Spinal cord (tissue), 10 donors: ENCODE measurements around the gene CP. TPM values are rescaled to one million over a fixed set of nuclear protein-coding genes. Genes with fewer than 3 reads are reported as not detected.
"Not testable (repeated sequence)": the region's sequence is repeated elsewhere in the genome, so short reads cannot be mapped to it uniquely, and the experiment has no call there.

Experiments
- DNase-seq, 6 donors: peaks; one replicate each; pipeline versions ENCODE4 v3.0.0 to v3.0.0-alpha.2; 2013 to 2015; ENCODE audit warnings: low spot score in 6 of 6, low read depth in 4 of 6
- H3K27ac ChIP-seq: one replicate; pipeline ENCODE4 v1.5.1; 2013; ENCODE audit warnings: low read depth, low read length, control low read depth
- H3K27me3 ChIP-seq: one replicate; pipeline ENCODE4 v1.6.1; 2013; ENCODE audit warnings: low read length; ENCODE audit not compliant: control insufficient read depth, insufficient read depth
- H3K36me3 ChIP-seq: one replicate; pipeline ENCODE4 v1.6.1; 2013; ENCODE audit warnings: low read length; ENCODE audit not compliant: control insufficient read depth, insufficient read depth
- H3K4me1 ChIP-seq: one replicate; pipeline ENCODE4 v1.6.1; 2013; ENCODE audit warnings: low read length; ENCODE audit not compliant: control insufficient read depth, insufficient read depth
- H3K4me3 ChIP-seq: one replicate; pipeline ENCODE4 v1.5.1; 2013; ENCODE audit warnings: low read depth, low read length, control low read depth
- H3K9me3 ChIP-seq: one replicate; pipeline ENCODE4 v1.6.1; 2013; ENCODE audit warnings: low read length; ENCODE audit not compliant: control insufficient read depth, insufficient read depth
- WGBS: methylation state at CpG from one replicate; pipeline ENCODE4 v1.1.5; 2013; ENCODE audit warnings: missing lambda C conversion rate; ENCODE audit not compliant: insufficient coverage; 5-methylcytosine and 5-hydroxymethylcytosine counted together
- polyA plus RNA-seq, 2 donors: library from polyadenylated mRNA; unstranded; fragments of 120-200 nt; gene quantifications; one replicate each; pipeline ENCODE4 v1.2.1, GENCODE V29; 2013; ENCODE audit not compliant: insufficient read length in 2 of 2
- total RNA-seq, 2 donors: library from RNA; depleted of rRNA in 1 of 2; stranded (reverse); fragments of 120-200 nt in 1 of 2; fragments of >200 nt in 1 of 2; gene quantifications; one replicate each; pipeline versions ENCODE4 v1.2.3 to v1.2.4, GENCODE V29; 2013 to 2014
- donor health status: healthy.

The CP gene
- total and polyA plus RNA-seq, 4 donors: 0.93 to 48.7 (median 1.5) TPM

- no peak overlapping the region for H3K27ac ChIP-seq
- no peak overlapping the region for H3K4me3 ChIP-seq
- H3K4me1 ChIP-seq: no peaks in the 10 kb centered on the region
- H3K9me3 ChIP-seq: no peaks in the 10 kb centered on the region
- H3K36me3 ChIP-seq: no peaks in the 10 kb centered on the region
- no peaks in the 10 kb centered on the region for H3K27me3 ChIP-seq
- 100% methylated on average over 1 of the region's 2 CpGs for WGBS
- DNase-seq: no peak
Measured at GRCh38 chr3:149231871-149232270, 10.2 kb upstream of the CP start.

DNA sequence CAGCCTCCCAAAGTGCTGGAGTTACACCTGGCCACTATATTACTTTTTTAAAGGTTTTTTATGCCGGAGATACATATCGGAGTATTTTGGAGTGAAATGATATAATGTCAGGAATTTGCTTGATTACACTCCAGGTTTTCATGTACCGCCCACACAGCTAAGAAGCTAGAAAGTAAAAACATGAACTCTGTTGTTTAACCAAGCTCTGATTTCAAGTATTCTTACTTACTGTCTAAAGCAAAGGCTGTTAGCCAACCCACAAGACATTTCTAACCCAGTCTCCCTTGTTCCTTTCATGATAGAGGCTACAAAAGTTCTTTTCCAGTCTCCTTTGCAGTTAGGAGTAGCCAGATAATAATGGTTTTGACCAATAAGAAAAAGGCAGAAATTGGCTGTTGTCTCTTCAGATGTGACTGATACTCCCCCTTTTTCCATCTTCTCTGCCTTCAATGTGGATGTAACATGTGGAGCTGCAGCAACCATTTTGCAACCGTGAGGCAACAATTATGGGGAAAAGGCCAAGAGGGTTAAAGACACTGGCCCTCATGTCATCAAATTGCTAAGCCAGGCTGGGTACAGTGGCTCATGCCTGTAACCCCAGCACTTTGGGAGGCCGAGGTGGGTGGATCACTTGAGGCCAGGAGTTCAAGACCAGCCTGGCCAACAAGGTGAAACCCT lies 6.1 kb upstream of the CP start:
- Histone ChIP-seq H3K9me3 (no peaks in the 10 kb centered on the region), H3K4me3 (no peak overlapping the region), H3K36me3 (no peaks in the 10 kb centered on the region), H3K4me1 (no peaks in the 10 kb centered on the region), H3K27ac (no peak overlapping the region), H3K27me3 (no peaks in the 10 kb centered on the region)
- no peak for DNase-seq
- 100% methylated on average over 1 of the region's 5 CpGs for WGBS

GRCh38 chr3:149226776-149227175 lies 5.1 kb upstream of the CP start:
- Histone ChIP-seq H3K9me3 (no peaks in the 10 kb centered on the region), H3K27ac (no peak overlapping the region), H3K4me1 (no peaks in the 10 kb centered on the region), H3K36me3 (no peaks in the 10 kb centered on the region), H3K4me3 (no peak overlapping the region), H3K27me3 (no peaks in the 10 kb centered on the region)
- WGBS: no CpG with 5 or more reads among the region's 1 CpG
- no peak for DNase-seq

DNA sequence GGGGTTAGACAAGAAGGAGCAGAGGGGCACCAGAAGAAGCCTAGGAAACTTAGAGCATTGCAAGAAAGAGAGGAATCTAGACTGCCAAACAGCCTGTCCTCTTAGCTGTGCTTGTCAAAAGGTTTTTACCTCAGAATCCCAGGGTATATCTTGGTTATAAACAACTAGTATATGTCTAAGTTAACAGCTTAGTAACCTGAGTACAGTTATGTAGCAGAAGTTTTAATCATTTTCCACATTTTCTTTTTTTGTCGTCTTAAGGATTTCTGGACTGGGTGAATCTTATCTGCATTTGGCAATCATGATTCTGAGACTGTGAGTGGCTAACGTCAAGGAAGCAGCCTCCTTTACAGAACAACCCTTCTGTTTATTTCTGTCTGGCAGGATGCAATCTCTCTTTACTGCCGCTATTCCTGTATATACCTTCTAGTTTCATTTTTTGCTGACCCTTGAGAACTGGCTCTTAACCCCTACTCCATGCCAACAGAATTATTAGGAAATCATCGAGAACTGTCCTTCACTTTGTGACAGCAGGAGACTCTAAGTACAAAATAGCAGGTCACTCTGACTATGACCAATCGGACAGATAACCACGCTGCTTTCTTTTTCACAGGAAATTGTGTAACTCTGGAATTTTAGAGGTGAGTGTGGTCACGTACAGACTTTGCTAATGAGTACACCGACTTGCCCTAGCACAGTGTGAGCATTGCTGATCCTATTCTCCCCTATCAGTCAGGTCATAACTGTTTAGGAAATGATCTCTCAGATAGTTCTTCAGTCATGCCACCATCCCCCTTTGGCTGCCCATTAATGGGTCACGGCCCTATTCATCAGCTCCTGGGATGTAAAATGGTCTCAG lies 3.3 kb upstream of the CP start:
- Histone ChIP-seq H3K27me3 (no peaks in the 10 kb centered on the region), H3K9me3 (no peaks in the 10 kb centered on the region), H3K4me1 (no peaks in the 10 kb centered on the region), H3K36me3 (no peaks in the 10 kb centered on the region), H3K4me3 (no peak overlapping the region), H3K27ac (no peak overlapping the region)
- DNase-seq: no peak
- WGBS: 26% methylated on average over 2 of the region's 9 CpGs

- no peaks in the 10 kb centered on the region for H3K4me1 ChIP-seq
- no peak for DNase-seq
- 89% methylated on average over 6 of the region's 6 CpGs for WGBS
- no peak overlapping the region for H3K27ac ChIP-seq
- no peak overlapping the region for H3K4me3 ChIP-seq
- no peaks in the 10 kb centered on the region for H3K36me3 ChIP-seq
- no peaks in the 10 kb centered on the region for H3K27me3 ChIP-seq
- H3K9me3 ChIP-seq: no peaks in the 10 kb centered on the region
Measured at GRCh38 chr3:149223461-149223820, 1.8 kb upstream of the CP start.

DNA sequence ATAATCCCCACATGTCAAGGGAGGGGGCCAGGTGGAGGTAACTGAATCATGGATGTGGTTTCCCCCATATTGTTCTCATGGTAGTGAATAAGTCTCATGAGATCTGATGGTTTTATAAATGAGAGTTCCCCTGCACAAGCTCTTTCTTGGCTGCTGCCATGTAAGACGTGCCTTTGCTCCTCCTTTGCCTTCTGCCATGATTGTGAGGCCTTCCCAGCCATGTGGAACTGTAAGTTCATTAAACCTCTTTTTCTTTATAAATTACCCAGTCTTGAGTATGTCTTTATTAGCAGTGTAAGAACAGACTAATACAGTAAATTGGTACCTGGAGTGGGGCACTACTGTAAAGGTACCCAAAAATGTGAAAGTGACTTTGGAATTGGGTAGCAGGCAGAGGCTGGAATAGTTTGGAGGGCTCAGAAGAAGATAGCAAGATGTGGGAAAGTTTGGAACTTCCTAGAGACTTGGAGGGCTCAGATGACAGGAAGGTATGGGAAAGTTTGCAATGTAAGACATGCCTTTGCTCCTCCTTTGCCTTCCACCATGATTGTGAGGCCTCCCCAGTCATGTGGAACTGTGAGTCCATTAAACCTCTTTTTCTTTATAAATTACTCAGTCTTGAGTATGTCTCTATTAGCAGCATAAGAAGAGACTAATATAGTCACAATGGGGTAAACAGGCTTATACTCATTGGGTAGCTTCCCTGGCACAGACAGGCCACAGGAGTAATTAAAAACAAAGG lies 2.1 kb downstream of the CP start:
- no CpG with 5 or more reads among the region's 1 CpG for WGBS

DNA sequence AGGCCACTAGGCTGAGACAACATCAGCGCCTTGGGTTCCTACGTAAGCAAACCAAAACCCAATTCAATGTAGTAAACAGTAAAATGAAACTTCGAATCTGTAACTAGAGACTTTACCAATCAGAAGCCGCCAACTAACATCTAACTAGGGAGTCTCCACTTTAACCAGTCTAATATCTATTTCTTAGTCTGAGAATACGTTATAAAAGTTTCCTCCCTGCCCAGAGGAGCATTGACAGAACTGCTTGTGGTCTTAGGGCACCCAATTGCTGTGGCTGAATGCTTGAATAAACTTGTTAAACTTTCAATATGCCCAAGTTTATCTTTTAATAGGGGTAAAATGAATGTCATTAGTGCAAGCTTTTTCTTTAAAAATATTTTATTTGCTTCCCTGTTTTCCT lies 4.3 kb downstream of the CP start:
- H3K27me3 ChIP-seq: no peaks in the 10 kb centered on the region
- H3K4me1 ChIP-seq: peaks cover 4% of the 10 kb centered on the region
- H3K27ac ChIP-seq: no peak overlapping the region
- no peaks in the 10 kb centered on the region for H3K36me3 ChIP-seq
- no CpG with 5 or more reads among the region's 5 CpGs for WGBS
- no peak for DNase-seq
- no peak overlapping the region for H3K4me3 ChIP-seq
- H3K9me3 ChIP-seq: no peaks in the 10 kb centered on the region

More for the DNA sequence above, 2.1 kb downstream of the CP start:
- not testable (repeated sequence) for H3K4me1 ChIP-seq, H3K27ac ChIP-seq, H3K36me3 ChIP-seq, DNase-seq, H3K4me3 ChIP-seq, H3K9me3 ChIP-seq, H3K27me3 ChIP-seq

GRCh38 chr3:149216193-149216869 lies 5.3 kb downstream of the CP start:
- no peak overlapping the region for H3K4me3 ChIP-seq
- H3K27me3 ChIP-seq: no peaks in the 10 kb centered on the region
- H3K27ac ChIP-seq: no peak overlapping the region
- H3K9me3 ChIP-seq: no peaks in the 10 kb centered on the region
- whole genome bisulfite sequencing: 23% methylated on average over 2 of the region's 4 CpGs
- peak in 2 of 6 donors; percentile 23 to 24 for DNase-seq
- H3K36me3 ChIP-seq: no peaks in the 10 kb centered on the region
- peaks cover 4% of the 10 kb centered on the region for H3K4me1 ChIP-seq

DNA sequence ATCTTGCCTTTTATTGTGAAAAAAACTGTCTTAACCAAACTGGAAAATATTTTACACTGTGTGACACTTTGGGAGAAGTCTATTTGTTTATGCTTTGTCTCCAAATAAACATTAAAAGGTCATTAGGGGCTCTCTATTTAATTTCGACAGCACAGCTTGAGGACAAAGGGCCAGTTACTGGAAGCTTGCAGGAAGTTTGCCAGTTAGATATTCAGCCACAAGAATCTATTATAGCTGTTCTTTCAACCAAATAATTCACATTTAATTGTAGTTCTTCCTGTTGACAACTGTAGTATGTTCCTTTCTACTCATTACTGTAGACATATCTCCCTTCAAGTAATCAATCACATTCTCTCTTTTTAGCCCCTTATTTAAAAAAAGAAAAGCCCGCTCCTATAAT lies 6.1 kb downstream of the CP start:
- no CpG with 5 or more reads among the region's 2 CpGs for WGBS
- Histone ChIP-seq H3K9me3 (no peaks in the 10 kb centered on the region), H3K4me3 (no peak overlapping the region), H3K27me3 (no peaks in the 10 kb centered on the region), H3K27ac (no peak overlapping the region), H3K36me3 (no peaks in the 10 kb centered on the region), H3K4me1 (peaks cover 4% of the 10 kb centered on the region)
- DNase-seq: peak in 2 of 6 donors; percentile 45 to 47
